ENCODE results near the gene SESN1.

DNA sequence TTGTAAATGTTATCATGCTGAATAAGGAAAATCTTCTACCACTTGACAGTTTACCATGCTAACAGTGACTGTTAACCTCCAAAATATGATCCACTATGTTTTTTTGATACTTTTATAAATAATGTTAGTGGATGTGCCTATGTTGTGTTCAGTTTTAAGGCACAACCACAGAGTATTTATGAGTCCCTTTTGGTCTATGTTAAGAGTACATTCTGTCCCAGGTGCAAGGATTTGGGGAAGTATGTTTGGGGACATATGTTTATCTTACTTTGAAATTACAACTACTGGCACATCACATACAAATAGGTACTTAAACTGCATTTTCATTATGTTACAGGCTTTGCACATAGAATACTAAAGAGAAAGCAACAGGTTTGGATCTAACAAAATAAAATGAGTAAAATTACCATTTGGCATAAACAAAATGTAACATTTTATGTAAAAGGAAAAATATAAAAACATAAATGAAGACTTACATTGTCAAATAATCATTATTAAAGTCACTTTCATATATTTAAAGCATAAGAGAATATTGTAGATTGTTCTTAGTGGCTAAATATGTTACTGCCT, 71.2 kb downstream of the SESN1 start:
- no peak for TF ChIP-seq TAF1 (IDR thresholded peaks at IDR 0.05; ENCODE audit: borderline replicate concordance, low read depth, low read length)
- no peak for TF ChIP-seq POLR2A (IDR thresholded peaks at IDR 0.05; ENCODE audit: low read depth, low read length)
- no peak for TF ChIP-seq POLR2AphosphoS5 (IDR thresholded peaks at IDR 0.05; ENCODE audit: low read depth, low read length)

Data from GM12892 (cell line).